GM21390 (cell line): ENCODE results near the gene SHISA4.
"Not testable (repeated sequence)": the region's sequence is repeated elsewhere in the genome, so short reads cannot be mapped to it uniquely, and the experiment has no call there.

ENCODE experiments used
- ATAC-seq: cut with Tn5 transposase; IDR thresholded peaks from one replicate; pipeline ENCODE4 v1.9.1; 2021; ENCODE audit not compliant: unreplicated experiment

Gene SHISA4

GRCh38 chr1:201888282-201889089, at the start of gene SHISA4:
SHISA4 (plus strand) TSS chr1:201888898; CDS start chr1:201888995, 97 bp downstream.
- no peak for ATAC-seq

- not testable (repeated sequence) for ATAC-seq
Measured at GRCh38 chr1:201839089-201839488, 49.6 kb upstream of the SHISA4 start.

- ATAC-seq, result no peak
Measured at GRCh38 chr1:201840055-201840454, 48.6 kb upstream of the SHISA4 start.

- no peak for ATAC-seq
Measured at GRCh38 chr1:201840490-201840889, 48.2 kb upstream of the SHISA4 start.

GRCh38 chr1:201841265-201841912, 47.3 kb upstream of the SHISA4 start:
- ATAC-seq, result no peak

- no peak for ATAC-seq
Measured at GRCh38 chr1:201842472-201843027, 46.1 kb upstream of the SHISA4 start.

- no peak for ATAC-seq
Measured at GRCh38 chr1:201845331-201846083, 43.2 kb upstream of the SHISA4 start.

- ATAC-seq, result no peak
Measured at GRCh38 chr1:201847150-201847549, 41.5 kb upstream of the SHISA4 start.

- ATAC-seq, result no peak
Measured at GRCh38 chr1:201848230-201848629, 40.5 kb upstream of the SHISA4 start.

- ATAC-seq, result no peak
Measured at GRCh38 chr1:201849372-201850052, 39.2 kb upstream of the SHISA4 start.

- ATAC-seq, result no peak
Measured at GRCh38 chr1:201850053-201850397, 38.7 kb upstream of the SHISA4 start.

GRCh38 chr1:201851949-201852348, 36.7 kb upstream of the SHISA4 start:
- ATAC-seq, result no peak

- ATAC-seq, result not testable (repeated sequence)
Measured at GRCh38 chr1:201856722-201857121, 32.0 kb upstream of the SHISA4 start.

- no peak for ATAC-seq
Measured at GRCh38 chr1:201859424-201859823, 29.3 kb upstream of the SHISA4 start.

GRCh38 chr1:201861448-201861847, 27.2 kb upstream of the SHISA4 start:
- ATAC-seq, result no peak

- no peak for ATAC-seq
Measured at GRCh38 chr1:201870397-201870796, 18.3 kb upstream of the SHISA4 start.

GRCh38 chr1:201874672-201875071, 14.0 kb upstream of the SHISA4 start:
- ATAC-seq, result no peak

GRCh38 chr1:201876148-201876818, 12.4 kb upstream of the SHISA4 start:
- ATAC-seq, result no peak

- no peak for ATAC-seq
Measured at GRCh38 chr1:201877877-201878401, 10.8 kb upstream of the SHISA4 start.

- no peak for ATAC-seq
Measured at GRCh38 chr1:201880928-201881571, 7.6 kb upstream of the SHISA4 start.
